Cardiac fibroblast (primary cell): ENCODE measurements around the gene RERE.

Experiments
- DNase-seq, 2 donors: peaks; one replicate each; pipeline versions ENCODE4 v3.0.0 to v3.0.0-alpha.2; 2010; ENCODE audit warnings: low read depth in 2 of 2
- H3K4me3 ChIP-seq, 2 donors: replicated peaks in 1 of 2; 1 replicate in 1 of 2; 2 replicates in 1 of 2; pipeline ENCODE4 v1.5.1; 2011; ENCODE audit warnings: low read depth in 2 of 2, low read length in 2 of 2, mild to moderate bottlenecking in 2 of 2, moderate library complexity in 1 of 2
- CTCF ChIP-seq: IDR thresholded peaks from one replicate; pipeline ENCODE4 v1.5.1; 2011; ENCODE audit warnings: low read depth, mild to moderate bottlenecking, low read length, inconsistent platforms

The RERE gene

DNA sequence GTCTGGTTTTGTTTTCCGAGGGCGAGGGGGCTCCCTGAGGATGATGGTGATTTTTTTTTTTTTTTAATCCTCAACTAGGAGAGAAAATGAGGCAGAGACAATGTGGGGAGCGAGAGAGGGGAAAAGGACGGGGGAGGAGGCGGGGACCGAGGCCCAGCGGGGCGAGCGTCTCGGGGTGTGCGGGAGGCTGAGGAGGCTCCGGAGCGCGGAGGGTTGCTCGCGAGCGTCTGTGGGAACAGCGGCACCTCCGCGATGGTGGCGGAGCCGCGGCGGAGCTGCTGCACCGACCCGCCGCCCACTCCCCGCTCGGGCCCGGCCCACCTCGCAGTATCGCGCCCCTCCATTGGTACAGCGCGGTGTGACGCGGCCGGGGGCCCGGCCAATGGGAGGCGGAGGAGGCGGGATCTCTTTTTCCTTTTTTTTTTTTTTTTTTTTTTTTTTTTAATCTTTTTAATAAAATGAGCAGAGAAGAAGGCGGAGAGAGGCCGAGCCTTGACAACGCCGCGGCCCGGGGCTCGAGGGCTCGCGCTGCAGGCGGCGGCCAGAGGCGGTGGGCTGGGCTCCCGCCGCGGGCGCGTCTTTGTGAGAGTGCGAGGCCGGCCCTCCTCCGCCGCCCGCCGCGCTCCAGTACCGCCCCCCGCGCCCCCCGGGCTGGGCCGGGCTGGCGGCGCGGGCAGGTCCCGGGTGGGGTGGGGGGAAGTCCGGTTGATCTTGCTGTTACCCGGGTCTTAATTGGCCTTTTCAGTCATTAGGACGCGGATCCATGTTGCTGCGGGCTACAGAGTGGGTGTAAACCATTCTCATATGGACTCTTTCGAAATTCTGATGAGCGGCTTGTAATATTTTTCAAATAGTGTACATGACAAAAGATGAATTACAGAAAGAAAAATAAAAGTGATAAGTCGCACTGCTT, at the start of gene RERE:
TSS of gene RERE (minus strand) at position 229 of the 913 bp plus-strand sequence.
- DNase-seq, result peak; percentile 90 to 97
- no peak for TF ChIP-seq CTCF
- peak within 1 kb of the TSS; percentile 62 to 85 for H3K4me3 ChIP-seq

GRCh38 chr1:8866792-8867415, 49.5 kb upstream of the RERE start:
- TF ChIP-seq CTCF, result no peak
- H3K4me3 ChIP-seq, result no peak overlapping the region
- DNase-seq, result no peak

- no peak for TF ChIP-seq CTCF
- H3K4me3 ChIP-seq, result no peak overlapping the region
- DNase-seq, result no peak
These were observed 48.8 kb upstream of the RERE start for GRCh38 chr1:8866173-8866791.

DNA sequence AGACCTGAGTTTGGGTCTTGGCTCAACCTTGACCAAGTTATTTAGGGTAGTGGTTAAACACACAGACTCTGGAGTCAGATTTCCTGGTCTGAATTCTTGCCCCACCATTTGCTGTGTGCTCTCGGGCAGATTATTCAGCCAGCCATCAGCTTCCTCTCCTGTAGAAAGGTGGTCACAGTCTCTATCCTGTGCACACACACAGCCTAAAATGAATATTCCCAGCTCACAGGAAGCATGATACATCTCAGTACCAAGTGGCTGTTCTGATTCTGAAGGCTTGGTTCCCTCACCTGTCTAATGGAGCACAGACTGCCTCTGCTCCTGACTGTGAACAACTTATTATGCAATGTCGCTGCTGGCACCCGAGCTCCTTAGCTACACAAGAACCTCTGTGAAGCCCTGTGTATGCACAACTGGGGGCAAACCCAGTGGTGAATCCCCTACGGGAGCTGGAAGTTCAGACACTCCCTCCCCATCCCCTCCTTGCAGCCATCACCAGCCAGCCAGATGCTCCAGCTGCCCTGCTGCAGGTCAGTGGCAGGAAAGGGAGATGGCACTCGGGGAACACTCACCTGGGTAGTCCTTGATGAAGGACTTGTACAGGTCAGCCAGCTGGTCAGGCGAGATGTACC, 47.4 kb upstream of the RERE start:
- DNase-seq, result no peak
- H3K4me3 ChIP-seq, result no peak overlapping the region
- TF ChIP-seq CTCF, result no peak

DNA sequence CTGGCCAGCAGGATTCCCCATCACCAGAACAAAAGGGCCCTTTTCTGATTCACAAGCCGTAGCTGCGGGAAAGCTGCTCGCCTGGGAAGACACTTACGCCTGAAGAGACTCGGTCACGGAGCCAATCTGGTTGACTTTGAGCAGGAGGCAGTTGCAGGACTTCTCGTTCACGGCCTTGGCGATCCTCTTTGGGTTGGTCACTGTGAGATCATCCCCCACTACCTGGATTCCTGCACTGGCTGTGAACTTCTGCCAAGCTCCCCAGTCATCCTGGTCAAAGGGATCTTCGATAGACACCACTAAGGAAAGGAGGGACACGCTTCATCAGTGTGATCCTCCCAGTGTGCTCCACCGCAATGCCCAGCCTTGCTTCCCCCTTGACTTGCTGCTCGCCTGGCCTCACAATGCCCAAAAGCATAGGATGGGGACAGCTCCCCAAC, 46.4 kb upstream of the RERE start:
- no peak overlapping the region for H3K4me3 ChIP-seq
- no peak for DNase-seq
- no peak for TF ChIP-seq CTCF

- no peak overlapping the region for H3K4me3 ChIP-seq
- no peak for TF ChIP-seq CTCF
- no peak for DNase-seq
These were observed 45.7 kb upstream of the RERE start for GRCh38 chr1:8863138-8863537.
